ENCODE data around the gene CRYGS. TPM values are rescaled to one million over a fixed set of nuclear protein-coding genes. Genes with fewer than 3 reads are reported as not detected.

Gene CRYGS
- total RNA-seq, 2 experiments from 2014 or later = 3.5 to 7.0 TPM

GRCh38 chr3:186530415-186530814 is 13.8 kb downstream of the CRYGS start:
- H3K4me3 ChIP-seq (ENCODE audit: low read depth, low read length, poor library complexity, severe bottlenecking) = no peak overlapping the region
- no peak for TF ChIP-seq EZH2phosphoT487 (IDR thresholded peaks at IDR 0.05; ENCODE audit: borderline replicate concordance, low read depth, low read length)
- TF ChIP-seq, protein P1, sequence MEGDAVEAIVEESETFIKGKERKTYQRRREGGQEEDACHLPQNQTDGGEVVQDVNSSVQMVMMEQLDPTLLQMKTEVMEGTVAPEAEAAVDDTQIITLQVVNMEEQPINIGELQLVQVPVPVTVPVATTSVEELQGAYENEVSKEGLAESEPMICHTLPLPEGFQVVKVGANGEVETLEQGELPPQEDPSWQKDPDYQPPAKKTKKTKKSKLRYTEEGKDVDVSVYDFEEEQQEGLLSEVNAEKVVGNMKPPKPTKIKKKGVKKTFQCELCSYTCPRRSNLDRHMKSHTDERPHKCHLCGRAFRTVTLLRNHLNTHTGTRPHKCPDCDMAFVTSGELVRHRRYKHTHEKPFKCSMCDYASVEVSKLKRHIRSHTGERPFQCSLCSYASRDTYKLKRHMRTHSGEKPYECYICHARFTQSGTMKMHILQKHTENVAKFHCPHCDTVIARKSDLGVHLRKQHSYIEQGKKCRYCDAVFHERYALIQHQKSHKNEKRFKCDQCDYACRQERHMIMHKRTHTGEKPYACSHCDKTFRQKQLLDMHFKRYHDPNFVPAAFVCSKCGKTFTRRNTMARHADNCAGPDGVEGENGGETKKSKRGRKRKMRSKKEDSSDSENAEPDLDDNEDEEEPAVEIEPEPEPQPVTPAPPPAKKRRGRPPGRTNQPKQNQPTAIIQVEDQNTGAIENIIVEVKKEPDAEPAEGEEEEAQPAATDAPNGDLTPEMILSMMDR (conservative IDR thresholded peaks at IDR 0.05; ENCODE audit: low read length) = no peak
- DNase-seq (ENCODE audit: low spot score) = peak; percentile 28
- H3K9me2 ChIP-seq (ENCODE audit: insufficient read depth, low read length) = no peaks in the 10 kb centered on the region
- peak overlapping the region; percentile 25; the same call in 1 of the 2 replicates for H3K4me2 ChIP-seq (ENCODE audit: low read length)
- no peaks in the 10 kb centered on the region for H3K79me2 ChIP-seq (ENCODE audit: insufficient read depth, low read depth, low read length)
- H3K27ac ChIP-seq (ENCODE audit: low read depth, low read length, poor library complexity, severe bottlenecking) = no peak overlapping the region
- peaks cover 76% of the 10 kb centered on the region for H3K4me1 ChIP-seq (ENCODE audit: insufficient read depth, low read length, poor library complexity, severe bottlenecking)
- ChIA-PET CTCF (ENCODE audit: unreplicated experiment) (no interaction called here), POLR2A (no interaction called here)
- no peaks in the 10 kb centered on the region for H4K20me1 ChIP-seq (ENCODE audit: insufficient read depth, low read length)
- peak overlapping the region; percentile 44; the same call in 1 of the 2 replicates for H2AFZ ChIP-seq (ENCODE audit: low read length)
- H3K9me3 ChIP-seq (ENCODE audit: low read length) = no peaks in the 10 kb centered on the region
- BruUV-seq (replicated peaks) = no TSS peak
- no peaks in the 10 kb centered on the region; the same call in 1 of the 2 replicates for H3K36me3 ChIP-seq (ENCODE audit: insufficient read depth, low read length)
- intact Hi-C loops (cut with micrococcal nuclease; ENCODE audit: unreplicated experiment) = loop anchor here (5.0 to 10.0 kb wide), 2 partner anchors 376 to 593 kb away; partner anchors contain the start of gene TRA2B

DNA sequence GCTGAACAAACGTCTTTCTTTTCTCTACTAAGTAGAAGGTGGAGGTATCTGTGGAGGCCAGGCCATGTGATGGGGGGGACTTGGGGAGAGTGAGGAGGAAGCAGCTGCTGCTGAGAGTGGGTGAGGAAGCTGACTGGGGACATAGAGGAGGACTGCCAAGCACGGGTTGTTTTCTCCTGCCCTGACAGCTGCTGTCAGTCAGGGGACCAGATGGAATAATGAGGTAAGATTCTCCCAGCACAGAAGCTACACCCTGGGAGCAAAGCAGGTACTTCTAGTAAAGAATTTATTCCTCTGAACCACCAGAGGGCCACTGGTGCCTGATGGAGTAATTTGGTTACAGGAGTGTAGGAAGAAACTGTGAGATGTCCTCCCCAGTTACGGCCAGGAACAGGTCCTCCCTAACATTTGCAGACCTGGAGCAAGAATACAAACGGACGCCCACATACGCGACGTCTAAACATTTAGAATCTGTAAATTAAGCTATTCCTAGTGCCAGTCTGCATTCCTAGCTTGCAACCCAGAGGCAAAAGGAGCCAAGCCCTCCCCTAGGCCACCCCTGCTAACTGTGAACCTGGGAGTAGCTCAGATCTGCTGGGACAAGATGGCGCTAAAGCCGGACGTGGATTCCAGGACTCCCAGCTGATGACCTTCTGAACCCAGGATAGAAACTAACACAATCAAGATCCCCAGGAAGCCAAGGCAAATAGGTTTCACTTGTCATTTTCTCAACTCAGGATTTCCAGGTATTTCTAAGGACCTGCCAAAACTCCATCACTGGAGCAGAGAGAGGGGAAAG is 14.8 kb downstream of the CRYGS start:
- no peak overlapping the region for H3K4me3 ChIP-seq (ENCODE audit: low read depth, low read length, poor library complexity, severe bottlenecking)
- intact Hi-C loops (cut with micrococcal nuclease; ENCODE audit: unreplicated experiment) = no loop called here
- no peaks in the 10 kb centered on the region for H3K79me2 ChIP-seq (ENCODE audit: insufficient read depth, low read depth, low read length)
- no peak overlapping the region for H3K4me2 ChIP-seq (ENCODE audit: low read length)
- peak; percentile 39 for DNase-seq (ENCODE audit: low spot score)
- no peak overlapping the region for H3K27ac ChIP-seq (ENCODE audit: low read depth, low read length, poor library complexity, severe bottlenecking)
- CTCF ChIA-PET (ENCODE audit: unreplicated experiment) = interaction anchor here (1.0 to 2.1 kb wide), 4 partner anchors 10 to 41 kb away, joined by 3 to 13 read pairs (median 6); partner anchors contain the start of gene DNAJB11
- no peaks in the 10 kb centered on the region for H3K9me2 ChIP-seq (ENCODE audit: insufficient read depth, low read length)
- BruUV-seq (replicated peaks) = no TSS peak
- TF ChIP-seq EZH2phosphoT487 (IDR thresholded peaks at IDR 0.05; ENCODE audit: borderline replicate concordance, low read depth, low read length) = no peak
- TF ChIP-seq, protein P1 (conservative IDR thresholded peaks at IDR 0.05; ENCODE audit: low read length) = peak; percentile 61; the same call in 1 of the 2 replicates
- peaks cover 76% of the 10 kb centered on the region for H3K4me1 ChIP-seq (ENCODE audit: insufficient read depth, low read length, poor library complexity, severe bottlenecking)
- no peaks in the 10 kb centered on the region; the same call in 1 of the 2 replicates for H3K36me3 ChIP-seq (ENCODE audit: insufficient read depth, low read length)
- H4K20me1 ChIP-seq (ENCODE audit: insufficient read depth, low read length) = no peaks in the 10 kb centered on the region
- no peaks in the 10 kb centered on the region for H3K9me3 ChIP-seq (ENCODE audit: low read length)
- POLR2A ChIA-PET = interaction anchor here (0.5 to 1.7 kb wide), 10 partner anchors 10 to 1396 kb away, joined by 3 to 10 read pairs (median 4); partner anchors contain the start of gene ETV5
- H2AFZ ChIP-seq (ENCODE audit: low read length) = peak overlapping the region; percentile 7; the same call in 1 of the 2 replicates

All from OCI-LY7 (cell line).